WTC11 (cell line): ENCODE measurements around the gene WNT2. TPM values are rescaled to one million over a fixed set of nuclear protein-coding genes. Genes with fewer than 3 reads are reported as not detected.

Experiments
- ATAC-seq: fragments of 200-7000 bp; cut with Tn5 transposase; 2 replicates; pipeline ENCODE4 v1.10.0; 2021; ENCODE audit warnings: mild to moderate bottlenecking, moderate library complexity
- CTCF ChIA-PET: fragments of 300-600 bp; sonication (Branson Sonifier 250); formaldehyde crosslinking; loops from one replicate; lab custom pipeline; 2021; ENCODE audit warnings: antibody characterized with exemption; lab: Charles Lee
- POLR2A ChIA-PET: fragments of 350-600 bp; sonication (Branson Sonifier 250); formaldehyde crosslinking; loops from one replicate; lab custom pipeline; 2021; ENCODE audit warnings: antibody characterized with exemption; lab: Charles Lee
- DNase-seq: peaks from one replicate; pipeline ENCODE4 v3.0.0; 2021; ENCODE audit warnings: low spot score
- H3K27ac Mint-ChIP-seq: 2 replicates; pipeline ENCODE4 v1.8.0; 2021; ENCODE audit warnings: mixed read lengths
- H3K27me3 Mint-ChIP-seq: 2 replicates; pipeline ENCODE4 v1.8.0; 2021; ENCODE audit warnings: low read depth, mild to moderate bottlenecking, moderate library complexity, mixed read lengths
- H3K36me3 Mint-ChIP-seq: 2 replicates; pipeline ENCODE4 v1.8.0; 2021; ENCODE audit warnings: mixed read lengths
- H3K4me1 Mint-ChIP-seq: 2 replicates; pipeline ENCODE4 v1.8.0; 2022; ENCODE audit warnings: mixed read lengths
- H3K4me3 Mint-ChIP-seq: 2 replicates; pipeline ENCODE4 v1.8.0; 2021; ENCODE audit warnings: mild to moderate bottlenecking, moderate library complexity, mixed read lengths
- H3K9me3 Mint-ChIP-seq: 2 replicates; pipeline ENCODE4 v1.8.0; 2021; ENCODE audit warnings: mixed read lengths
- ATF3 ChIP-seq: sonication (generic); formaldehyde crosslinking; conservative IDR thresholded peaks from 2 replicates; pipeline ENCODE4 v1.8.1; 2022; ENCODE audit warnings: mild to moderate bottlenecking, missing genetic modification reagents
- CBFB ChIP-seq: sonication (generic); formaldehyde crosslinking; IDR thresholded peaks from 2 replicates; pipeline ENCODE4 v1.8.1; 2022; ENCODE audit warnings: mild to moderate bottlenecking, low read depth, missing genetic modification reagents
- FOXP1 ChIP-seq: sonication (generic); formaldehyde crosslinking; IDR thresholded peaks from 2 replicates; pipeline ENCODE4 v1.8.0; 2022; ENCODE audit warnings: missing genetic modification reagents, mild to moderate bottlenecking, moderate library complexity, borderline replicate concordance
- JAZF1 ChIP-seq: fragments of 250-450 bp; sonication (Bioruptor Pico); IDR thresholded peaks from 2 replicates; pipeline ENCODE4 v1.9.0; 2021; ENCODE audit warnings: moderate library complexity, mild to moderate bottlenecking, inconsistent platforms
- MLX ChIP-seq: sonication (generic); formaldehyde crosslinking; IDR thresholded peaks from 2 replicates; pipeline ENCODE4 v1.8.1; 2023; ENCODE audit warnings: mild to moderate bottlenecking, missing genetic modification reagents, moderate library complexity
- MXD4 ChIP-seq: fragments of 250-450 bp; sonication (Bioruptor Pico); IDR thresholded peaks from 2 replicates; pipeline ENCODE4 v1.8.0; 2021; ENCODE audit warnings: mild to moderate bottlenecking, moderate library complexity, borderline replicate concordance
- NFATC4 ChIP-seq: fragments of 250-450 bp; sonication (Bioruptor Pico); IDR thresholded peaks from 2 replicates; pipeline ENCODE4 v1.9.0; 2021; ENCODE audit warnings: mild to moderate bottlenecking
- NFYB ChIP-seq: sonication (generic); formaldehyde crosslinking; conservative IDR thresholded peaks from 2 replicates; pipeline ENCODE4 v1.8.0; 2022; ENCODE audit warnings: low read depth, missing genetic modification reagents
- PREB ChIP-seq: sonication (generic); formaldehyde crosslinking; IDR thresholded peaks from 2 replicates; pipeline ENCODE4 v1.8.1; 2022; ENCODE audit warnings: mild to moderate bottlenecking, missing genetic modification reagents, moderate library complexity, borderline replicate concordance
- SP1 ChIP-seq: sonication (generic); formaldehyde crosslinking; conservative IDR thresholded peaks from 2 replicates; pipeline ENCODE4 v1.8.1; 2022; ENCODE audit warnings: missing genetic modification reagents
- TCF7 ChIP-seq: sonication (generic); formaldehyde crosslinking; IDR thresholded peaks from 2 replicates; pipeline ENCODE4 v1.8.0; 2022; ENCODE audit warnings: mild to moderate bottlenecking, low read depth, missing genetic modification reagents, moderate library complexity
- TEAD4 ChIP-seq: sonication (generic); formaldehyde crosslinking; IDR thresholded peaks from 2 replicates; pipeline ENCODE4 v1.8.0; 2022; ENCODE audit warnings: mild to moderate bottlenecking, missing genetic modification reagents
- ZNF423 ChIP-seq: fragments of 250-450 bp; sonication (Bioruptor Pico); IDR thresholded peaks from 2 replicates; pipeline ENCODE4 v2.1.2; 2022; ENCODE audit warnings: mild to moderate bottlenecking, moderate library complexity
- ZNF512 ChIP-seq: sonication (generic); formaldehyde crosslinking; IDR thresholded peaks from 2 replicates; pipeline ENCODE4 v1.8.1; 2022; ENCODE audit warnings: missing genetic modification reagents, borderline replicate concordance
- total RNA-seq: library from RNA; stranded (reverse); gene quantifications from 3 replicates; pipeline ENCODE4 v1.2.3, GENCODE V29; 2021
- TF ChIP-seq, protein P1 (sequence below): sonication (generic); formaldehyde crosslinking; IDR thresholded peaks from 2 replicates; pipeline ENCODE4 v1.8.0; 2022; ENCODE audit warnings: mild to moderate bottlenecking, missing genetic modification reagents
- TF ChIP-seq, protein P2 (sequence below): sonication (generic); formaldehyde crosslinking; IDR thresholded peaks from 2 replicates; pipeline ENCODE4 v1.8.1; 2023; ENCODE audit warnings: mild to moderate bottlenecking, missing genetic modification reagents
- TF ChIP-seq, protein P3 (sequence below): sonication (generic); formaldehyde crosslinking; IDR thresholded peaks from 2 replicates; pipeline ENCODE4 v1.8.0; 2022; ENCODE audit warnings: missing genetic modification reagents
- TF ChIP-seq, protein P4 (sequence below): sonication (generic); formaldehyde crosslinking; IDR thresholded peaks from 2 replicates; pipeline ENCODE4 v1.8.1; 2022; ENCODE audit warnings: low read depth, mild to moderate bottlenecking, moderate library complexity, missing genetic modification reagents, borderline replicate concordance

Gene WNT2
- total RNA-seq, 1 experiment from 2014 or later: not detected

- Mint-ChIP-seq H3K27me3 (0 out of 2 replicates have a peak, but pooled peaks cover 2% of the 10 kb centered on the region), H3K4me1 (no peaks in the 10 kb centered on the region), H3K4me3 (no peak overlapping the region), H3K9me3 (peaks cover 7% of the 10 kb centered on the region; the same call in 1 of the 2 replicates), H3K36me3 (no peaks in the 10 kb centered on the region), H3K27ac (no peak overlapping the region)
- ChIA-PET POLR2A (no interaction called here), CTCF (interaction anchor here (1.2 kb wide), 1 partner anchor 26 kb away, joined by 3 read pairs; no protein-coding TSS in a partner anchor)
- DNase-seq (no peak), ATAC-seq (no peak)
- TF ChIP-seq TEAD4 (CRISPR knock-in tag) (no peak), SP1 (CRISPR knock-in tag) (no peak), MLX (CRISPR knock-in tag) (no peak), FOXP1 (CRISPR knock-in tag) (no peak), ZNF423 (no peak), TCF7 (no peak), ATF3 (CRISPR knock-in tag) (no peak), MXD4 (no peak), JAZF1 (no peak), CBFB (CRISPR knock-in tag) (no peak), ZNF512 (CRISPR knock-in tag) (no peak), NFYB (CRISPR knock-in tag) (no peak), NFATC4 (CRISPR knock-in tag) (no peak)
- TF ChIP-seq, protein P1, sequence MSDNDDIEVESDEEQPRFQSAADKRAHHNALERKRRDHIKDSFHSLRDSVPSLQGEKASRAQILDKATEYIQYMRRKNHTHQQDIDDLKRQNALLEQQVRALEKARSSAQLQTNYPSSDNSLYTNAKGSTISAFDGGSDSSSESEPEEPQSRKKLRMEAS (CRISPR knock-in tag): no peak
- TF ChIP-seq, protein P2, sequence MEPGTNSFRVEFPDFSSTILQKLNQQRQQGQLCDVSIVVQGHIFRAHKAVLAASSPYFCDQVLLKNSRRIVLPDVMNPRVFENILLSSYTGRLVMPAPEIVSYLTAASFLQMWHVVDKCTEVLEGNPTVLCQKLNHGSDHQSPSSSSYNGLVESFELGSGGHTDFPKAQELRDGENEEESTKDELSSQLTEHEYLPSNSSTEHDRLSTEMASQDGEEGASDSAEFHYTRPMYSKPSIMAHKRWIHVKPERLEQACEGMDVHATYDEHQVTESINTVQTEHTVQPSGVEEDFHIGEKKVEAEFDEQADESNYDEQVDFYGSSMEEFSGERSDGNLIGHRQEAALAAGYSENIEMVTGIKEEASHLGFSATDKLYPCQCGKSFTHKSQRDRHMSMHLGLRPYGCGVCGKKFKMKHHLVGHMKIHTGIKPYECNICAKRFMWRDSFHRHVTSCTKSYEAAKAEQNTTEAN: no peak
- TF ChIP-seq, protein P3, sequence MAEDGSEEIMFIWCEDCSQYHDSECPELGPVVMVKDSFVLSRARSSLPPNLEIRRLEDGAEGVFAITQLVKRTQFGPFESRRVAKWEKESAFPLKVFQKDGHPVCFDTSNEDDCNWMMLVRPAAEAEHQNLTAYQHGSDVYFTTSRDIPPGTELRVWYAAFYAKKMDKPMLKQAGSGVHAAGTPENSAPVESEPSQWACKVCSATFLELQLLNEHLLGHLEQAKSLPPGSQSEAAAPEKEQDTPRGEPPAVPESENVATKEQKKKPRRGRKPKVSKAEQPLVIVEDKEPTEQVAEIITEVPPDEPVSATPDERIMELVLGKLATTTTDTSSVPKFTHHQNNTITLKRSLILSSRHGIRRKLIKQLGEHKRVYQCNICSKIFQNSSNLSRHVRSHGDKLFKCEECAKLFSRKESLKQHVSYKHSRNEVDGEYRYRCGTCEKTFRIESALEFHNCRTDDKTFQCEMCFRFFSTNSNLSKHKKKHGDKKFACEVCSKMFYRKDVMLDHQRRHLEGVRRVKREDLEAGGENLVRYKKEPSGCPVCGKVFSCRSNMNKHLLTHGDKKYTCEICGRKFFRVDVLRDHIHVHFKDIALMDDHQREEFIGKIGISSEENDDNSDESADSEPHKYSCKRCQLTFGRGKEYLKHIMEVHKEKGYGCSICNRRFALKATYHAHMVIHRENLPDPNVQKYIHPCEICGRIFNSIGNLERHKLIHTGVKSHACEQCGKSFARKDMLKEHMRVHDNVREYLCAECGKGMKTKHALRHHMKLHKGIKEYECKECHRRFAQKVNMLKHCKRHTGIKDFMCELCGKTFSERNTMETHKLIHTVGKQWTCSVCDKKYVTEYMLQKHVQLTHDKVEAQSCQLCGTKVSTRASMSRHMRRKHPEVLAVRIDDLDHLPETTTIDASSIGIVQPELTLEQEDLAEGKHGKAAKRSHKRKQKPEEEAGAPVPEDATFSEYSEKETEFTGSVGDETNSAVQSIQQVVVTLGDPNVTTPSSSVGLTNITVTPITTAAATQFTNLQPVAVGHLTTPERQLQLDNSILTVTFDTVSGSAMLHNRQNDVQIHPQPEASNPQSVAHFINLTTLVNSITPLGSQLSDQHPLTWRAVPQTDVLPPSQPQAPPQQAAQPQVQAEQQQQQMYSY: no peak
- TF ChIP-seq, protein P4, sequence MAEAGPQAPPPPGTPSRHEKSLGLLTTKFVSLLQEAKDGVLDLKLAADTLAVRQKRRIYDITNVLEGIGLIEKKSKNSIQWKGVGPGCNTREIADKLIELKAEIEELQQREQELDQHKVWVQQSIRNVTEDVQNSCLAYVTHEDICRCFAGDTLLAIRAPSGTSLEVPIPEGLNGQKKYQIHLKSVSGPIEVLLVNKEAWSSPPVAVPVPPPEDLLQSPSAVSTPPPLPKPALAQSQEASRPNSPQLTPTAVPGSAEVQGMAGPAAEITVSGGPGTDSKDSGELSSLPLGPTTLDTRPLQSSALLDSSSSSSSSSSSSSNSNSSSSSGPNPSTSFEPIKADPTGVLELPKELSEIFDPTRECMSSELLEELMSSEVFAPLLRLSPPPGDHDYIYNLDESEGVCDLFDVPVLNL (CRISPR knock-in tag): no peak
- TF ChIP-seq, all 79 proteins: peak for 0
Measured at GRCh38 chr7:117238472-117238871, 84.4 kb downstream of the WNT2 start.

GRCh38 chr7:117237646-117238045, 85.2 kb downstream of the WNT2 start:
- Mint-ChIP-seq H3K27me3 (peaks cover 2% of the 10 kb centered on the region; the same call in 1 of the 2 replicates), H3K4me3 (no peak overlapping the region)
- POLR2A ChIA-PET: no interaction called here

More at GRCh38 chr7:117237646-117238045, 85.2 kb downstream of the WNT2 start:
- Mint-ChIP-seq H3K27ac (no peak overlapping the region), H3K36me3 (no peaks in the 10 kb centered on the region), H3K4me1 (no peaks in the 10 kb centered on the region), H3K9me3 (peaks cover 7% of the 10 kb centered on the region; the same call in 1 of the 2 replicates)
- DNase-seq: no peak
- CTCF ChIA-PET: no interaction called here
- no peak for TF ChIP-seq PREB (CRISPR knock-in tag)
- TF ChIP-seq, all 79 proteins: peak for 0
- ATAC-seq: no peak
